Measurements from ENCODE around the gene TCEANC. TPM values are rescaled to one million over a fixed set of nuclear protein-coding genes. Genes with fewer than 3 reads are reported as not detected.

The TCEANC gene
- polyA plus RNA-seq, 1 experiment = 1.7 TPM

DNA sequence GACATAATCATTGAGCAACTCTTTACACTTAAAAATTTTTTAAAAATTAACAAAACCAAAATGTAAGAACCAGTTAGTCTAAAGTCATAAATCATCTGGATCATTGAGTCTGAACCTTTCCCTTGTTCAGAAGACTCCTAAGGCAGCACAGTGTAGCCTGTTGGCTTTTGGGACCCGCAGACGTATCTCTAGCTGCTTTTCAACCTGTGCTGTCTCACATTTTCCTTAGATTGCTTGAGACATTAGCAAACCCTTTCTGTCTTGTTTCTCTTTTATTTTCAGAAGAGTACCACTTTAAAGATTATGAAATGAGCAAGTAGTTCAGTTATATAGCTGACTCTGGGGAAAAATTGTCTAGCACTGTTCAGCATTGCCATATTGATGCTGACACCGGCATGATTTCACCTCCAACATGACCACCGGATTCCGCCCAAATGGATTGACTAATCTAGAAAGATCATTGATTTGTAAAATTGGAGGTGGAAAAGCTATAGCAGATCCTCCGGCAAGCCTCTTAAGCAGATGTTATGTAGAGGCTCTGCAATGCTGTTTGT lies 8.9 kb downstream of the TCEANC start:
- no peak overlapping the region for H3K4me3 ChIP-seq (ENCODE audit: low read depth, low read length)
- POLR2A ChIA-PET = interaction anchor here (1.4 kb wide), 1 partner anchor 60 kb away, joined by 4 read pairs; no protein-coding TSS in a partner anchor

DNA sequence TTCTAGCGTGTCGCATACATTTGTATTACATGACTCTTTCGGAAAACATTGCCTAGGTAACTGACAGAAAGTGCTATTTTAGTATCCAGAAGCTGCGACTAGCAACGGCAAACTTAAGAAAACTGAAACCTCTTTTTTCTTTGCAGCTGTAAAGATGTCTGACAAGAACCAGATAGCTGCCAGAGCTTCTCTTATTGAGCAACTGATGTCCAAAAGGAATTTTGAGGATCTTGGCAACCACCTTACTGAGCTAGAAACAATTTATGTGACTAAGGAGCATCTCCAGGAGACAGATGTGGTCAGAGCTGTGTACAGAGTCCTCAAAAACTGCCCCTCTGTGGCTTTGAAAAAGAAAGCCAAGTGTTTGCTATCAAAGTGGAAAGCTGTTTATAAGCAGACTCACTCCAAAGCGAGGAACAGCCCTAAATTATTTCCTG lies 9.4 kb downstream of the TCEANC start:
- DNase-seq (ENCODE audit: low read depth, low spot score) = no peak
- Histone ChIP-seq H3K27ac (ENCODE audit: low read depth, low read length) (no peak overlapping the region), H3K9me3 (ENCODE audit: control insufficient read depth, insufficient read depth, low read length) (no peaks in the 10 kb centered on the region), H3K27me3 (ENCODE audit: control insufficient read depth, insufficient read depth, low read length) (no peaks in the 10 kb centered on the region), H3K4me3 (ENCODE audit: low read depth, low read length) (no peak overlapping the region)
- ChIA-PET POLR2A (interaction anchor here (0.8 to 1.4 kb wide), 3 partner anchors 9 to 72 kb away, joined by 4 to 5 read pairs (median 4); partner anchors contain the start of genes OFD1, TCEANC and TRAPPC2), CTCF (interaction anchor here (0.5 to 1.5 kb wide), 4 partner anchors 9 to 63 kb away, joined by 3 to 4 read pairs (median 3); no protein-coding TSS in a partner anchor)
- TF ChIP-seq, protein P1, sequence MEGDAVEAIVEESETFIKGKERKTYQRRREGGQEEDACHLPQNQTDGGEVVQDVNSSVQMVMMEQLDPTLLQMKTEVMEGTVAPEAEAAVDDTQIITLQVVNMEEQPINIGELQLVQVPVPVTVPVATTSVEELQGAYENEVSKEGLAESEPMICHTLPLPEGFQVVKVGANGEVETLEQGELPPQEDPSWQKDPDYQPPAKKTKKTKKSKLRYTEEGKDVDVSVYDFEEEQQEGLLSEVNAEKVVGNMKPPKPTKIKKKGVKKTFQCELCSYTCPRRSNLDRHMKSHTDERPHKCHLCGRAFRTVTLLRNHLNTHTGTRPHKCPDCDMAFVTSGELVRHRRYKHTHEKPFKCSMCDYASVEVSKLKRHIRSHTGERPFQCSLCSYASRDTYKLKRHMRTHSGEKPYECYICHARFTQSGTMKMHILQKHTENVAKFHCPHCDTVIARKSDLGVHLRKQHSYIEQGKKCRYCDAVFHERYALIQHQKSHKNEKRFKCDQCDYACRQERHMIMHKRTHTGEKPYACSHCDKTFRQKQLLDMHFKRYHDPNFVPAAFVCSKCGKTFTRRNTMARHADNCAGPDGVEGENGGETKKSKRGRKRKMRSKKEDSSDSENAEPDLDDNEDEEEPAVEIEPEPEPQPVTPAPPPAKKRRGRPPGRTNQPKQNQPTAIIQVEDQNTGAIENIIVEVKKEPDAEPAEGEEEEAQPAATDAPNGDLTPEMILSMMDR (IDR thresholded peaks at IDR 0.05; ENCODE audit: low read depth, low read length) = no peak

More for the DNA sequence above, 8.9 kb downstream of the TCEANC start:
- CTCF ChIA-PET = interaction anchor here (1.0 kb wide), 1 partner anchor 16 kb away, joined by 3 read pairs; no protein-coding TSS in a partner anchor
- DNase-seq (ENCODE audit: low read depth, low spot score) = no peak
- TF ChIP-seq, protein P1 (IDR thresholded peaks at IDR 0.05; ENCODE audit: low read depth, low read length) = no peak
- Histone ChIP-seq H3K27ac (ENCODE audit: low read depth, low read length) (no peak overlapping the region), H3K27me3 (ENCODE audit: control insufficient read depth, insufficient read depth, low read length) (no peaks in the 10 kb centered on the region), H3K9me3 (ENCODE audit: control insufficient read depth, insufficient read depth, low read length) (no peaks in the 10 kb centered on the region)

DNA sequence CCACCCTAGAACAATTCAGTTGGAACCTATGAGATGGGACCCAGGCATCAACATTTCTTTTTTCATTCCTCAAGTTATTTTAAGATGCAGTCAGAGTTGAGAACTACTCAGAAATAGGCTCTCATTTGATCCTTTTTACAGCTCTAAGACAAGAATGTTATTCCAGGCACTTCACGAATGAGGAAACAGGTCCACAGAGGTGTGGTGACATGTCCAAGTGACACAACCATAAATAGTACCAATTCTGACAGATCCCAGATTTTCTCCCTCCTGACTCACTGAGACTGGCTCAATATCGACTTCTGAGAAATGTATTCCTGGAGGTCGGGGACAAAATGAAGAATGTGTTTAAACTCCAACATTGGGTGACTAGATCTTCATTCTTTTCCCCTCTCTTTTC lies 11.1 kb downstream of the TCEANC start:
- TF ChIP-seq, protein P1 (IDR thresholded peaks at IDR 0.05; ENCODE audit: low read depth, low read length) = no peak
- H3K27me3 ChIP-seq (ENCODE audit: control insufficient read depth, insufficient read depth, low read length) = no peaks in the 10 kb centered on the region
- CTCF ChIA-PET = interaction anchor here (1.5 kb wide), 1 partner anchor 18 kb away, joined by 4 read pairs; no protein-coding TSS in a partner anchor
- no peak overlapping the region for H3K4me3 ChIP-seq (ENCODE audit: low read depth, low read length)
- H3K27ac ChIP-seq (ENCODE audit: low read depth, low read length) = no peak overlapping the region
- DNase-seq (ENCODE audit: low read depth, low spot score) = no peak
- H3K9me3 ChIP-seq (ENCODE audit: control insufficient read depth, insufficient read depth, low read length) = no peaks in the 10 kb centered on the region
- POLR2A ChIA-PET = no interaction called here

DNA sequence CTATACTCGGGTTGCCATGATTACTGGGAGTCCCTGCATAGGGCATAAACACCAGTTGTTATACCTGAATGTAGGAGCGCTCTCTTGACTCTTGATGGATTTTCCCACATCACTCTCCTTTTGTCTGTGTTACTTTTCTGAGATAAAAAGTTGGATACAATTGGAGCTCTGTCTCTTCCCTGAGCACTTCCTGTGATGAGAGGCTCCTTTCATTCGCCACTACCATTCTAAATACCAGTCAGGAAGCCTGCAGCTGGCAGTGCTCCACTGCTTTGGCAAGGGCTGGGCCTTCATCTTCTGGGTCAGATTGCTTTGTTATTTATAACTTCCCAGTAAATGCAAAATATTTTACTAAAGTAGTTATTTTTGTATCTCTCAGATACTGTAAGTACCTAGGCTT lies 13.9 kb downstream of the TCEANC start:
- Histone ChIP-seq H3K27me3 (ENCODE audit: control insufficient read depth, insufficient read depth, low read length) (no peaks in the 10 kb centered on the region), H3K27ac (ENCODE audit: low read depth, low read length) (no peak overlapping the region), H3K9me3 (ENCODE audit: control insufficient read depth, insufficient read depth, low read length) (no peaks in the 10 kb centered on the region), H3K4me3 (ENCODE audit: low read depth, low read length) (no peak overlapping the region)
- no peak for DNase-seq (ENCODE audit: low read depth, low spot score)
- ChIA-PET POLR2A (interaction anchor here (0.6 kb wide), 1 partner anchor 82 kb away, joined by 3 read pairs; no protein-coding TSS in a partner anchor), CTCF (no interaction called here)
- TF ChIP-seq, protein P1 (IDR thresholded peaks at IDR 0.05; ENCODE audit: low read depth, low read length) = no peak

DNA sequence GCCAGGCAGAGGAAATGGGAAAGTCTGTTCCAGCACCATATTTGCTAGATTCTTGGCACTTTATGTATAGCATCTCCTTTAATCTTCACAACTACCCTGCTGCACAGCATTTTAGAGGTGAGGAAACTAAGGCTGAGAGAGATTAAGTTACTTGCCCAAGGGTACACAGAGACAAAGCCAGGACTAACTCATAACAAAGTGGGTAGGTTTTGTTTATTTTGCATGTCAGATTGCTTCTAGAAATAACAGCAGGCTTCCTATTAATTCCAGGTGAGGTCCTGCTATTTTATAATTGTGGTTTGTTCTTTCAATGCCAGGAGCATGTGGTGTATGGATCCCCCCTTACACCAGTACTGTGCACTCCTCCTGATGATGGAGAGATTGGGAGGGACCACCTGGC lies 15.0 kb downstream of the TCEANC start:
- Histone ChIP-seq H3K27ac (ENCODE audit: low read depth, low read length) (no peak overlapping the region), H3K27me3 (ENCODE audit: control insufficient read depth, insufficient read depth, low read length) (no peaks in the 10 kb centered on the region), H3K9me3 (ENCODE audit: control insufficient read depth, insufficient read depth, low read length) (no peaks in the 10 kb centered on the region), H3K4me3 (ENCODE audit: low read depth, low read length) (no peak overlapping the region)
- TF ChIP-seq, protein P1 (IDR thresholded peaks at IDR 0.05; ENCODE audit: low read depth, low read length) = no peak
- ChIA-PET POLR2A (no interaction called here), CTCF (no interaction called here)
- DNase-seq (ENCODE audit: low read depth, low spot score) = no peak

Data from AG04450 (cell line).